GM18870 (cell line): ENCODE results near the gene BLACAT1.
"Not testable (repeated sequence)": the region's sequence is repeated elsewhere in the genome, so short reads cannot be mapped to it uniquely, and the experiment has no call there.

Experiments
- ATAC-seq: cut with Tn5 transposase; IDR thresholded peaks from one replicate; pipeline ENCODE4 v1.9.1; 2021; ENCODE audit warnings: moderate library complexity; ENCODE audit not compliant: unreplicated experiment

BLACAT1 gene

GRCh38 chr1:205442051-205442725, 13.7 kb downstream of the BLACAT1 start:
- no peak for ATAC-seq

- no peak for ATAC-seq
Observed at GRCh38 chr1:205441716-205442050, 14.2 kb downstream of the BLACAT1 start.

GRCh38 chr1:205441318-205441633, 14.6 kb downstream of the BLACAT1 start:
- ATAC-seq: no peak

DNA sequence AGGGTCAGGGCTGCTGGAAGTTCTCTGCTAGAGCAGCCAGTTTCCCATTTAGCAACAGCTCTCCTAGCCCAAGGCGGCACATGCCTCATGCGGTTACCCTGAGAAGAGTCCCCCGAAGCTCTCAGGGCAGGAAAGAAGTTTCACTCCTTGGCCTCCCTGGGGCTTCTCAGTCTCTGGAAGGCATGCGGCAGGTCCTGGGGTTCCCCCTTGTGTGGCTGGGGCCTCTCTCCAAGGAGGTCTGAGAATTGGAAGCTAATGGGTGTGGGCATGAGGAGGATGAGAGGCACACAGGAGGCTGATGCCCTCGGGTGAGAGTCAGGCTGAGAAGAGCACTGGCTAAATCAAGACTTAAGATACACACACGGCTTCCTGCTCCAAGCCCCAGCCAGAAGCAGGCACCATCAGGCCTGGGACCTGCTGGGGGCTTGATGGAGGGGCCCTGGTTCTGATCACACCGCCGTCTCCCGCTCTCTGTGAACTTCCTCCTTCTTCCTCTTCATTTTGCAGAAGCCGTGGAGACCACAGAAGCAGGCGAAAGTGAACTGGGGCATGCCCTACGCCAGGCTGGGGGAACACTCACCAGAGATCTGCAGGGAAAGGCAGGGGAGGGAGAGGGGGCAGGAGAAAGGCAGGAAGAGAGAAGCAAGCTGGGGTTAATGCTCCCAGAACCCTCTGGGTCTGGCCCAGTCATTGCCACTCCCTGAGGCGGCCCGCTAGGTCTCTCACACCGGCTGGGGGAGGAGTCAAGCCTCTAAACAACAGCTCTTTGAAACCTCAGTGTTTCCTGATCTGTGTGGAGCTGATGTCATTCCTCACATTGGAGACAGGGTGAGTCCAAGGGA, 15.1 kb downstream of the BLACAT1 start:
- peak; percentile 65 for ATAC-seq

DNA sequence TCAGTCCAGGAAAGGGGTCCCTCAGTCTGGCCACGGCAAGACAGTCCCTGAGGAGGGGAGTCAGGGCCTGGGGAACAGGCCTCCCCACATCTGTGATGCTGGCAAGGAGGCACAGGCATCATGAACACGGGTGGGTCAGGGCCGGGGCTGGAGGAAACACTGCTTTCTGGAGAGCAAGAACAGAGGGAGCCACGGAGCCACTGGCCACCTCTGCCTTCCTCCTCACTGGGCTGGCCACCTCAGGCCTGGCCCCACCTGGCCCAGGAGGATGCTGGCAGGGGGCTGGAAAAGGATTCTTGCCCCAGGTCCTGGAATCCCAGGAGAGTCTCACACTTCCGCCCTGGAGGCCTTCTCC, 15.7 kb downstream of the BLACAT1 start:
- ATAC-seq: no peak

GRCh38 chr1:205438213-205439158, 17.4 kb downstream of the BLACAT1 start:
- no peak for ATAC-seq

DNA sequence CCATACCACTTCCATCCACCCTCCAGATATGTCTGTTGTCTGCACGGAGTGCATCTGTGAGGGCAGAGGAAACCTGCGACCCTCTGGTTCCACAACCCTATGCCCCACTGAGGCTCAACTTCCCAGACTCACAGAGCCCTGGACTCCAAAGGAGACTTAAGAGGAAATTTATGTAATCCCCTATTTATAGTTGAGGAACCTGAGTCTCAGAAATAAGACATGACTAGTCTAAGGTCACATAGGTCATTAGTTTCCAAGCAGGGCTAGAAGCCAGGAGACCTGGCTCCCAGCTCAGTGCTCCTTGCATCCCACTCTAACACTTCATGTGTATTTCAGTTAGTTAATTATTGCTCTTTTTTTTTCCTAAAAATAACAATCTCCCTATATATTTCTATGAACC, 18.3 kb downstream of the BLACAT1 start:
- no peak for ATAC-seq

DNA sequence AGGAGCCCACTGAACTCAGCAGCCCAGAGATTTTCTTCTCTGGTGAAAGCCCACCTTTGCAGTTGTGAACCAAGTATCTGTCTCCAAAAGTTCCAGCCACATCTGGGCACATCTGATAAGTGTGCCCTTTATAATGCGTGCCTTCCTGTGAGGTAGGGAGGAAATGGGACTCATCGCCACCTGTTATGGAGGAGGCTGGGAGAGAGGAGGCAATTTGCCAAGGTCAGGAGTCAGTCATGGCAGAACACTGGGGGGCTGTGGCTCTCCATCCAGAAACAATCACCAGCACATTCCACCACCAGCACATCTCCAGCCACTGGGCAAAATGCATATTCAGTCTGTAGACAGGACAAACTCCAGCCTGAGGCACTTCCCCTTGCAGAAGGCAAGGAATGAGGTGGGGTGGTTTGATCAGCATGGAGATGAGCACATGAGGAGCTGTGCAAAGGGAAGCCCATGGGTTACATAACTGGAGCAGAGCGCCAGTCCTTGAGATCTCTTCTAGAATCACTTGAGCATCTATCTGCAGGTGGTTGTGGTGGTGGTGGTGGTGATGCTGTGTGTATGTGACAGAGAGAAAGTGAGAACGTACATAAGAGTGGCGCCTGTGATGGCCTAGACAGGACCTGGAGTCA, 19.0 kb downstream of the BLACAT1 start:
- no peak for ATAC-seq

- ATAC-seq: no peak
Observed at GRCh38 chr1:205435578-205436573, 20.0 kb downstream of the BLACAT1 start.

DNA sequence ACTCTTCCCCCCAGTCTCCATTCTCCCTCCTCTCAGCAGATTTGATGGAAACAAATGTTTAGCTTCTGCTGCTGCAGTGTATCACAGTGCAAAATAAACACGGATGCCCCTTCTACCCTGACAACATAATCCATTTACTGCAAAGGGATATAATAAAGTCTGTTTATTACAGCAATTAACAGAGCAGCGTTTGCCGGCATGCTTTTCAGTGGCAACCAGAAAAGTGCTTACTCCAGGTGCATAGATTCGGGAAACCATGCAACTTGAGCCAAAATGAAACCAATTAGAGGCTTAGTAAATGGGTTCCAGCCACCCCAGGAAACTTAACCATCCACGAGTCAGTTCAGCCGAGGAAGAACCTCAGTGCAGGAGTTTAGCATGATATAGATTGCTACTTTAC, 21.1 kb downstream of the BLACAT1 start:
- ATAC-seq: no peak

DNA sequence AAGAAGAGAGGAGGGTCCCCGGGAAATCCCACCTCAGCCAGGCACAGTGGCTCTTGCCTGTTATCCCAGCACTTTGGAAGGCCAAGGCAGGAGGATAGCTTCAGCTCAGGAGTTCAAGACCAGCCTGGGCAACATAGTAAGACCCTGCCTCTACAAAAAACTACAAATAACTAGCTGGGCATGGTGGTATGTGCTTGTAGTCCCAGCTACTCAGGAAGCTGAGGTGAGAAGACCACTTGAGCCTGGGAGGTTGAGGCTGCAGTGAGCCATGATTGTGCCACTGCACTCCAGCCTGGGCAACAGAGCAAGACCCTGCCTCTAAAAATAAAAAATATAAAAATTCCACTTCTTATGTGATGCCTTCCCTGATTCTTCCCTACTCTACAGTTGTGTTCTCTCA, 23.2 kb downstream of the BLACAT1 start:
- ATAC-seq: not testable (repeated sequence)

GRCh38 chr1:205432116-205432515, 23.7 kb downstream of the BLACAT1 start:
- ATAC-seq: no peak

GRCh38 chr1:205430696-205431305, 25.0 kb downstream of the BLACAT1 start:
- no peak for ATAC-seq

DNA sequence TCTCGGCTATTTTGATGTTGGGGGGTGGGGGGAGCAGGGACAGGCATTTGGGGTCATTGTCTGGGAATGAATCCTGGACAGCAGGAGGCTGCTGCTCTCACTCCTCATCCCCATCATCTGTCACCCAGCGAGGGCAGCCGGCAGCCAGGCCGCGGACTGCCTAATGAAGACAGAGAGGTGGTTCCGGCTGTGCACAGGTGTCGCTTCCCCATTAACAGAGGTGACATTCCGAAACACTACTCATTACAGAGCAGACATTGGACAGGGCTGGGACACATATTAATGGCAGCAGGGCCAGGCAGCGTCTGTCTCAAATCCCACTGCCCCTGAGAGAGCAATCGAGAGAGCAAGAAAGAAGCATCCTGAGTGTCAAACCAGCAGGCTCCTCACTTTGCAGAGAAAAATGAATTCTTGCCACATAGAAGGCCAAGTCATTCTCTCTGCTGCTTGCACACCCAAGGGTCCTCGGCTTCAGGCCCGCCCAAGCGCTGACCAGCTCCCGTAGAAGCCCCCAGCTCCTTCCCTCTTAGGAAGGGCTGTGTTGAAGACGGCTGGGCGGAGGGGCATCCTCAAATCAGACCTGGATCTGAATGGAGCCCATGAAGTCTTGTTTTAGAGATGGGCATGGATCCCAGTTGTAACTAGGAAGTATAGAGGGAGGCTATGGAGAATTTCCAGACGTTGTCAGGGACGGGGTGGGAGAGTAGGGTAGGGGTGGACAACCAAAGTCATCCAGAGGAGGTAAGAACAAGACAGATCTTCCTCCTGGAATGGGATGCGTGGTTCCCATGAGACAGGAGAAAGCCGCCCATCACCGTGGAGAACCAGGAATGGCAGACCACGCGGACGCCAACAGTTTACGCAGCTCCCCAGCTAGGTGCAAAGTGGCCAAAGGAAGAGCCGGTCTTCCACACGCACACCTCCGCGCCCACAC, 25.8 kb downstream of the BLACAT1 start:
- ATAC-seq: no peak

DNA sequence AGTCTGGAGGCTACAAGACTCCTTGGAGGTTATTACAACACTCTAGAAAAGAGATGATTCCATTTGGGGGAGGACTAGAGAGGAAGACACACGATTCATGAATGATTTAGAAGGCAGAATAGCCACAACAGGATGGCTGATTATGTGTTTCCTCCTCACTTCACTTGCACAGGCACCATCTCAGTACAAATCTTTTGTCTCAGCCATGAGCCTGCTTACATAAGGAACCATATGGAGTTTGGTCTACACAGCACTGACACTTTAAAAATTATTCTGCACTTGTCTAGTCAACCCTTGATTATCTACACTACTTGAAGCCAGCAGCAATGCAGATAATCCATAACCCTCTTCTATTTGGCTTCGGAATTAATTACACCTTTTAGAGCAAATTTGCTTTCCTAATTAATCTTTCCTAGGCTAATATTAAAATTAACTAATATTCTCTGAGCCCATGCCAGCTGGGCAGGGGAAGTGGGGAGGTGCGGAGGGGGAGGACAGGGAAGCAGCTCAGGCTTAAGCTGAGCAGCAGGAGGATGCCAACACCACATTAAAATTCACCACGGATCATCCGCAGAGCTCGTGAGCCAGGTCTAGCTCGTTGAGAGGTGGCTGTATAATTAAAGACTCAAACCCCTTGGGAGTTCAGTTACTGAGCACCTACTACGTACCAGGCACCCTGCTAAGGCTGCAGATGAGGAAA, 30.8 kb downstream of the BLACAT1 start:
- no peak for ATAC-seq

- no peak for ATAC-seq
Observed at GRCh38 chr1:205423814-205424399, 31.9 kb downstream of the BLACAT1 start.

DNA sequence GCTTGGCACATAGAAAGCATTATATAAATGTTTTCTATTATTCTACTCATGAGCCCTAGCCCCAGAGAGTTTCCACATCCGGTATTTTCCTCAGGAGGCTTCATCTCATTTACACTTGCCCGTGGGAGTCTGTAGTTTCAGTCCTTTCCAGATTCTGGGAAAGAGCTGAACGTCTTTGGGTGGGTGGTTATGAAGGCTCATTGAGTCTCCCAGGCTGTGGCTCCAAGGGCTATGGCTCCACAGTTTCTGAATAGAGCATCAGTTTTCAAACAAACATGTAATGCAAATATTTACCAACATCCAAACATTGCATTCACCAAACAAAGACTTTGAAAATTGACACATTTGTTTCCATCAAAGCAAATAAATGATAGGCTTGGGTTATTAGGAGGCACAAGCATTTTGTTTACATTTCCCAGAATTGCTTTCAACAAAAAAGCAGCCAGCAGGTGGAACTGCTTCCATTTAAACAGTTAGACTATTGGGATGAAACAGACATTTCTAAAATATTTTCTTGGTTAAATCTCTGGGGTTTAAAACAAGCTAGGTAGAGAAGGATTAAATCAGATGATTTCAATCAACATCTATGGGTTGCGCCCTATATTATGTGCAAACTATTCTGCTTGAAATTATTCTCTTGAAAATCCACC, 32.7 kb downstream of the BLACAT1 start:
- no peak for ATAC-seq
